Breast epithelium (tissue), 3 donors: ENCODE results near the gene SULT1A1.
"Not testable (repeated sequence)": the region's sequence is repeated elsewhere in the genome, so short reads cannot be mapped to it uniquely, and the experiment has no call there.

Experiments used
- CTCF ChIP-seq, 3 donors: fragments of 450-650 bp; IDR thresholded peaks; one replicate each; pipeline ENCODE4 v1.5.1; 2016 to 2017; ENCODE audit warnings: antibody characterized with exemption in 3 of 3, mild to moderate bottlenecking in 3 of 3, moderate library complexity in 3 of 3
- POLR2A ChIP-seq: fragments of 450-650 bp; IDR thresholded peaks from one replicate; pipeline ENCODE4 v1.6.1; 2016; ENCODE audit warnings: antibody characterized with exemption, mild to moderate bottlenecking, moderate library complexity

GRCh38 chr16:28601589-28601988 lies 8.3 kb downstream of the SULT1A1 start:
- not testable (repeated sequence) for TF ChIP-seq CTCF (IDR thresholded peaks at IDR 0.05); POLR2A
